Endothelial cell of umbilical vein (primary cell): Measurements from ENCODE around the gene GAB2. TPM values are rescaled to one million over a fixed set of nuclear protein-coding genes. Genes with fewer than 3 reads are reported as not detected.

Source experiments
- BruUV-seq: library from RNA; stranded (reverse); fragments of 400-500 nt; replicated peaks from 2 replicates; lab custom pipeline; 2021; lab: Mats Ljungman, UMichigan
- CTCF ChIA-PET: fragments of 300-600, 350-600 bp; sonication (Branson Sonifier 250); formaldehyde crosslinking; loops from one replicate; lab custom pipeline; 2021; ENCODE audit warnings: antibody characterized with exemption, inconsistent platforms; lab: Charles Lee
- POLR2A ChIA-PET: fragments of 300-600, 350-600 bp; sonication (Branson Sonifier 250); formaldehyde crosslinking; loops from one replicate; lab custom pipeline; 2021; ENCODE audit warnings: antibody characterized with exemption, inconsistent platforms; lab: Charles Lee
- DNase-seq: peaks from one replicate; pipeline ENCODE4 v3.0.0-alpha.2; 2011; ENCODE audit warnings: low read depth, low spot score
- FAIRE-seq: peaks from 2 replicates; lab custom pipeline; 2011; peaks lifted over from hg19 to GRCh38; lab: Jason Lieb, UNC
- H2AFZ ChIP-seq: 2 replicates; pipeline ENCODE4 v1.6.0; 2012; ENCODE audit warnings: low read depth, low read length, control low read depth, inconsistent platforms
- H3K27ac ChIP-seq: 2 replicates; pipeline ENCODE4 v1.5.1; 2011; ENCODE audit warnings: low read depth, mild to moderate bottlenecking, control low read depth, low read length, moderate library complexity; ENCODE audit not compliant: insufficient read depth
- H3K27me3 ChIP-seq, 2 experiments: 2 replicates each; pipeline versions ENCODE4 v1.6.0 to v1.6.1; 2011; ENCODE audit warnings: low read length in 2 of 2, mixed read lengths in 1 of 2; ENCODE audit not compliant: control insufficient read depth in 2 of 2, insufficient read depth in 2 of 2
- H3K36me3 ChIP-seq, 2 experiments: 2 replicates in 1 of 2; 3 replicates in 1 of 2; pipeline ENCODE4 v1.5.1; 2011; ENCODE audit warnings: low read length in 2 of 2, mild to moderate bottlenecking in 1 of 2, moderate library complexity in 1 of 2; ENCODE audit not compliant: control insufficient read depth in 2 of 2, insufficient read depth in 2 of 2; ENCODE audit errors: extremely low read depth in 1 of 2
- H3K4me1 ChIP-seq: 3 replicates; pipeline ENCODE4 v1.5.1; 2011; ENCODE audit warnings: mild to moderate bottlenecking, low read length; ENCODE audit not compliant: control insufficient read depth, insufficient read depth; ENCODE audit errors: extremely low read depth
- H3K4me2 ChIP-seq: 2 replicates; pipeline ENCODE4 v1.6.1; 2011; ENCODE audit warnings: low read length, control low read depth, mixed read lengths; ENCODE audit not compliant: insufficient read depth
- H3K4me3 ChIP-seq, 3 experiments: fragments of 200-600 bp in 1 of 3; sonication (generic), shearing (Covaris generic) in 1 of 3; replicated peaks in 1 of 3; 2 replicates each; pipeline ENCODE4 v1.5.1; 2011 to 2016; ENCODE audit warnings: control low read depth in 3 of 3, low read length in 3 of 3, mild to moderate bottlenecking in 2 of 3, inconsistent platforms in 1 of 3, low read depth in 1 of 3, moderate library complexity in 1 of 3; ENCODE audit not compliant: insufficient read depth in 1 of 3
- H3K79me2 ChIP-seq: 2 replicates; pipeline ENCODE4 v1.6.0; 2012; ENCODE audit warnings: low read length, inconsistent platforms; ENCODE audit not compliant: control insufficient read depth, insufficient read depth
- H3K9ac ChIP-seq: replicated peaks from 2 replicates; pipeline ENCODE3; 2011; ENCODE audit warnings: low read length, control low read depth; ENCODE audit not compliant: insufficient read depth; ENCODE audit errors: extremely low read depth
- H3K9me1 ChIP-seq: replicated peaks from 3 replicates; pipeline ENCODE4 v1.6.0; 2011; ENCODE audit warnings: mild to moderate bottlenecking, low read length; ENCODE audit not compliant: control insufficient read depth, insufficient read depth; ENCODE audit errors: extremely low read depth
- H3K9me3 ChIP-seq: replicated peaks from 2 replicates; pipeline ENCODE4 v1.5.1; 2012; ENCODE audit warnings: low read length, inconsistent platforms; ENCODE audit not compliant: control insufficient read depth, insufficient read depth
- H4K20me1 ChIP-seq: replicated peaks from 2 replicates; pipeline ENCODE3; 2011; ENCODE audit warnings: mild to moderate bottlenecking, low read length; ENCODE audit not compliant: control insufficient read depth, insufficient read depth; ENCODE audit errors: extremely low read depth
- CTCF ChIP-seq, 2 donors: IDR thresholded peaks; 1 replicate in 1 of 2; 2 replicates in 1 of 2; pipeline ENCODE4 v1.5.1; 2011; ENCODE audit warnings: low read length in 2 of 2, mild to moderate bottlenecking in 2 of 2, moderate library complexity in 2 of 2, control low read depth in 1 of 2, inconsistent platforms in 1 of 2, low read depth in 1 of 2; ENCODE audit not compliant: insufficient read depth in 1 of 2; ENCODE audit errors: extremely low read depth in 1 of 2
- EZH2 ChIP-seq: IDR thresholded peaks from 2 replicates; pipeline ENCODE4 v1.6.1; 2012; ENCODE audit warnings: borderline replicate concordance, low read depth, mild to moderate bottlenecking, moderate library complexity, low read length, inconsistent platforms; ENCODE audit not compliant: severe bottlenecking
- FOS ChIP-seq: IDR thresholded peaks from 2 replicates; pipeline ENCODE4 v1.6.1; 2011; ENCODE audit warnings: mild to moderate bottlenecking, low read length, moderate library complexity, borderline replicate concordance; ENCODE audit not compliant: insufficient read depth
- GATA2 ChIP-seq: IDR thresholded peaks from 2 replicates; pipeline ENCODE4 v1.7.0; 2011; ENCODE audit warnings: low read depth, mild to moderate bottlenecking, moderate library complexity, mixed read lengths, low read length; ENCODE audit not compliant: insufficient read length, insufficient read depth
- JUN ChIP-seq: IDR thresholded peaks from 2 replicates; pipeline ENCODE4 v1.6.1; 2011; ENCODE audit warnings: borderline replicate concordance, low read depth; ENCODE audit not compliant: insufficient read length, insufficient read depth
- MYC ChIP-seq: IDR thresholded peaks from one replicate; pipeline ENCODE4 v1.6.1; 2011; ENCODE audit warnings: mild to moderate bottlenecking, low read depth, low read length
- POLR2A ChIP-seq: IDR thresholded peaks from 2 replicates; pipeline ENCODE4 v1.6.1; 2012; ENCODE audit warnings: low read depth, mild to moderate bottlenecking, control low read depth, low read length
- POLR2AphosphoS5 ChIP-seq: IDR thresholded peaks from 2 replicates; pipeline ENCODE4 v1.6.1; 2012; ENCODE audit warnings: low read depth, mild to moderate bottlenecking, control low read depth, low read length, moderate library complexity; ENCODE audit not compliant: insufficient read depth
- dilution Hi-C: fragments of 300-500 bp; cut with MboI; formaldehyde crosslinking; loops from one replicate; pipeline ENCODE4 v1.15.0; 2019; ENCODE audit warnings: low sequenced_read_pairs; ENCODE audit not compliant: extremely low pct_ligation_motif_present
- intact Hi-C: fragments of 100-400 bp; cut with micrococcal nuclease; formaldehyde crosslinking; loops from one replicate; pipeline ENCODE4 v1.10.0; 2022
- polyA plus RNA-seq, 4 experiments: library from polyadenylated mRNA; depleted of rRNA in 3 of 4; stranded (reverse) in 3 of 4; unstranded in 1 of 4; fragments of >200 nt; gene quantifications; 2 replicates each; pipeline versions ENCODE4 v1.2.1 to v1.2.3, GENCODE V29; 2011 to 2012; ENCODE audit warnings: missing spikeins in 1 of 4
- total RNA-seq: library from RNA; stranded (reverse); gene quantifications from 2 replicates; pipeline ENCODE4 v1.2.3, GENCODE V29; 2021
- TF ChIP-seq, protein P1 (sequence below): IDR thresholded peaks from 2 replicates; pipeline ENCODE4 v1.6.1; 2011; ENCODE audit not compliant: insufficient read depth, insufficient read length

The GAB2 gene
- total and polyA plus RNA-seq, 2 donors (not counting 3 experiments of a cell fraction or from before 2014, with no cell fraction given): 19.6 to 39.6 TPM

GRCh38 chr11:78385205-78385604, 32.4 kb downstream of the GAB2 start:
- DNase-seq (no peak), FAIRE-seq (no peak)
- no peaks in the 10 kb centered on the region for H3K4me1 ChIP-seq
- H3K4me3 ChIP-seq: no peak overlapping the region
- H3K36me3 ChIP-seq: no peaks in the 10 kb centered on the region
- TF ChIP-seq JUN (no peak), CTCF (IDR thresholded peaks at IDR 0.05; ENCODE audit: extremely low read depth in 1 of 2, insufficient read depth in 1 of 2, low read depth in 1 of 2, low read length in 2 of 2) (no peak), POLR2AphosphoS5 (no peak), FOS (no peak), GATA2 (no peak)
- no peak overlapping the region for H3K9ac ChIP-seq
- H3K9me3 ChIP-seq: peaks cover 4% of the 10 kb centered on the region
- no peaks in the 10 kb centered on the region for H3K9me1 ChIP-seq
- no TSS peak for BruUV-seq
- H2AFZ ChIP-seq: no peak overlapping the region
- H3K27ac ChIP-seq: no peak overlapping the region
- intact Hi-C loops: no loop called here
- ChIA-PET CTCF (no interaction called here), POLR2A (no interaction called here)
- H3K79me2 ChIP-seq: peaks cover 82% of the 10 kb centered on the region
- dilution Hi-C loops: no loop called here
- H4K20me1 ChIP-seq: peaks cover 6% of the 10 kb centered on the region
- no peaks in the 10 kb centered on the region for H3K27me3 ChIP-seq
- H3K4me2 ChIP-seq: no peak overlapping the region

- FAIRE-seq (no peak), DNase-seq (no peak)
- H3K9me1 ChIP-seq: no peaks in the 10 kb centered on the region
- intact Hi-C loops (no loop called here), dilution Hi-C loops (no loop called here)
- BruUV-seq: no TSS peak
- no peak overlapping the region for H3K4me2 ChIP-seq
- no peak overlapping the region for H3K27ac ChIP-seq
- no peaks in the 10 kb centered on the region for H3K4me1 ChIP-seq
- TF ChIP-seq EZH2 (no peak), GATA2 (no peak), MYC (no peak), POLR2A (no peak), POLR2AphosphoS5 (no peak), FOS (no peak), JUN (no peak), CTCF (IDR thresholded peaks at IDR 0.05; ENCODE audit: extremely low read depth in 1 of 2, insufficient read depth in 1 of 2, low read depth in 1 of 2, low read length in 2 of 2) (no peak)
- TF ChIP-seq, protein P1, sequence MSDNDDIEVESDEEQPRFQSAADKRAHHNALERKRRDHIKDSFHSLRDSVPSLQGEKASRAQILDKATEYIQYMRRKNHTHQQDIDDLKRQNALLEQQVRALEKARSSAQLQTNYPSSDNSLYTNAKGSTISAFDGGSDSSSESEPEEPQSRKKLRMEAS: no peak
- peaks cover 4% of the 10 kb centered on the region for H3K9me3 ChIP-seq
- no peak overlapping the region for H3K4me3 ChIP-seq
- POLR2A ChIA-PET: no interaction called here
- CTCF ChIA-PET: no interaction called here
- no peak overlapping the region for H2AFZ ChIP-seq
- peaks cover 6% of the 10 kb centered on the region for H4K20me1 ChIP-seq
- no peaks in the 10 kb centered on the region for H3K27me3 ChIP-seq
- no peaks in the 10 kb centered on the region for H3K36me3 ChIP-seq
- peaks cover 77% of the 10 kb centered on the region for H3K79me2 ChIP-seq
- no peak overlapping the region for H3K9ac ChIP-seq
Observed at GRCh38 chr11:78384231-78384630, 33.4 kb downstream of the GAB2 start.
